Smooth muscle cell (in vitro differentiated cells): ENCODE data around the gene ELMO1. TPM values are rescaled to one million over a fixed set of nuclear protein-coding genes. Genes with fewer than 3 reads are reported as not detected.

Experiments
- DNase-seq: peaks from one replicate; lab custom pipeline; 2025; ENCODE audit not compliant: unreplicated experiment; lab: John Stamatoyannopoulos, UW
- H2AFZ ChIP-seq: fragments of 200-600 bp; sonication (generic); 2 replicates; pipeline ENCODE4 v1.6.0; 2016; ENCODE audit warnings: antibody characterized with exemption, low read depth, mild to moderate bottlenecking
- H3F3A ChIP-seq: fragments of 200-600 bp; sonication (generic); 2 replicates; pipeline ENCODE4 v1.6.0; 2017; ENCODE audit warnings: antibody characterized with exemption, low read depth
- H3K27ac ChIP-seq: fragments of 200-600 bp; sonication (generic); 2 replicates; pipeline ENCODE4 v1.5.1; 2016; ENCODE audit warnings: low read depth, mild to moderate bottlenecking
- H3K27me3 ChIP-seq: fragments of 200-600 bp; sonication (generic); 2 replicates; pipeline ENCODE4 v1.6.1; 2016; ENCODE audit warnings: low read depth, mild to moderate bottlenecking
- H3K36me3 ChIP-seq: fragments of 200-600 bp; sonication (generic); 2 replicates; pipeline ENCODE4 v1.5.1; 2016; ENCODE audit warnings: low read depth
- H3K4me1 ChIP-seq: fragments of 200-600 bp; sonication (generic); 2 replicates; pipeline ENCODE4 v1.5.1; 2016; ENCODE audit warnings: low read depth
- H3K4me2 ChIP-seq: fragments of 200-600 bp; sonication (generic); 2 replicates; pipeline ENCODE4 v1.6.0; 2016; ENCODE audit warnings: mild to moderate bottlenecking
- H3K4me3 ChIP-seq: fragments of 200-600 bp; sonication (generic); 2 replicates; pipeline ENCODE4 v1.5.1; 2016; ENCODE audit warnings: mild to moderate bottlenecking
- H3K79me2 ChIP-seq: fragments of 200-600 bp; sonication (generic); 2 replicates; pipeline ENCODE4 v1.6.0; 2016; ENCODE audit warnings: low read depth, mild to moderate bottlenecking
- H3K9ac ChIP-seq: fragments of 200-600 bp; sonication (generic); 2 replicates; pipeline ENCODE4 v1.6.0; 2016; ENCODE audit warnings: low read depth
- H3K9me3 ChIP-seq: fragments of 200-600 bp; sonication (generic); replicated peaks from 2 replicates; pipeline ENCODE4 v1.5.1; 2016; ENCODE audit warnings: low read depth
- H4K20me1 ChIP-seq: fragments of 200-600 bp; sonication (generic); 2 replicates; pipeline ENCODE4 v1.6.0; 2016; ENCODE audit warnings: low read depth
- WGBS: methylation state at CpG from one replicate; pipeline ENCODE4 v1.1.7; 2016; ENCODE audit warnings: low lambda C conversion rate; 5-methylcytosine and 5-hydroxymethylcytosine counted together
- polyA plus RNA-seq: library from polyadenylated mRNA; unstranded; fragments of >200 nt; fragmentation: Nextera tagmentation; extraction: Ambion mirVana; gene quantifications from 2 replicates; pipeline ENCODE4 v1.2.1, GENCODE V29; 2016
- total RNA-seq: library from RNA; depleted of rRNA; stranded (reverse); fragments of >200 nt; gene quantifications from 2 replicates; pipeline ENCODE4 v1.2.3, GENCODE V29; 2014
- TF ChIP-seq, protein P1 (sequence below): fragments of 200-600 bp; sonication (generic); IDR thresholded peaks from 2 replicates; pipeline ENCODE4 v1.5.1; 2017; ENCODE audit warnings: borderline replicate concordance, mild to moderate bottlenecking, antibody characterized with exemption; ENCODE audit not compliant: insufficient read depth, poor library complexity, severe bottlenecking

The ELMO1 gene
- total and polyA plus RNA-seq, 2 experiments from 2014 or later, result 8.2 to 36.0 TPM

DNA sequence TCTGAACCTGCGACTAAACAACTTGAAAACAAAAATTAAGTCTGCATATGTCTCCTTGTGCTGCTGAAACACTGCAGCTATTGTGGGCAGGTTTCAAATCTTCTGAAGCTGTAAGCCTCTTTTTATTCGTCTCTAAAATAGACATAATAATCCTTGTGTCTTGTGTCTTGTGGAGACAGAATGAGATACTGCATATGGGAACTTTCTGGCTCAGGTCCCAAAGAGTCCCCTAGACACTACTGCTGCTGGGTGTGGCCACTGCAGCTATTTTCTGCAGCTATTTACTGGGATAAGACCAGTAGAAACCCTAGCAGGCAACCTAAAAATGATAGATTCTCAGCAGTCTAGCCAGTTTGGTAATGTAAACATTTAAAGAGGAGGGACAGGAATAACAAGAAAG is 252.0 kb downstream of the ELMO1 start:
- Histone ChIP-seq H3K9ac (no peak overlapping the region), H3K4me1 (no peaks in the 10 kb centered on the region), H3K79me2 (no peaks in the 10 kb centered on the region), H4K20me1 (no peaks in the 10 kb centered on the region), H3K4me2 (no peak overlapping the region), H3K9me3 (no peaks in the 10 kb centered on the region), H3F3A (peaks cover 4% of the 10 kb centered on the region), H3K27me3 (no peaks in the 10 kb centered on the region), H3K4me3 (no peak overlapping the region), H2AFZ (no peak overlapping the region), H3K27ac (no peak overlapping the region), H3K36me3 (no peaks in the 10 kb centered on the region)
- WGBS, result 76% methylated on average over 2 of the region's 2 CpGs
- TF ChIP-seq, protein P1, sequence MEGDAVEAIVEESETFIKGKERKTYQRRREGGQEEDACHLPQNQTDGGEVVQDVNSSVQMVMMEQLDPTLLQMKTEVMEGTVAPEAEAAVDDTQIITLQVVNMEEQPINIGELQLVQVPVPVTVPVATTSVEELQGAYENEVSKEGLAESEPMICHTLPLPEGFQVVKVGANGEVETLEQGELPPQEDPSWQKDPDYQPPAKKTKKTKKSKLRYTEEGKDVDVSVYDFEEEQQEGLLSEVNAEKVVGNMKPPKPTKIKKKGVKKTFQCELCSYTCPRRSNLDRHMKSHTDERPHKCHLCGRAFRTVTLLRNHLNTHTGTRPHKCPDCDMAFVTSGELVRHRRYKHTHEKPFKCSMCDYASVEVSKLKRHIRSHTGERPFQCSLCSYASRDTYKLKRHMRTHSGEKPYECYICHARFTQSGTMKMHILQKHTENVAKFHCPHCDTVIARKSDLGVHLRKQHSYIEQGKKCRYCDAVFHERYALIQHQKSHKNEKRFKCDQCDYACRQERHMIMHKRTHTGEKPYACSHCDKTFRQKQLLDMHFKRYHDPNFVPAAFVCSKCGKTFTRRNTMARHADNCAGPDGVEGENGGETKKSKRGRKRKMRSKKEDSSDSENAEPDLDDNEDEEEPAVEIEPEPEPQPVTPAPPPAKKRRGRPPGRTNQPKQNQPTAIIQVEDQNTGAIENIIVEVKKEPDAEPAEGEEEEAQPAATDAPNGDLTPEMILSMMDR, result no peak
- DNase-seq, result no peak

DNA sequence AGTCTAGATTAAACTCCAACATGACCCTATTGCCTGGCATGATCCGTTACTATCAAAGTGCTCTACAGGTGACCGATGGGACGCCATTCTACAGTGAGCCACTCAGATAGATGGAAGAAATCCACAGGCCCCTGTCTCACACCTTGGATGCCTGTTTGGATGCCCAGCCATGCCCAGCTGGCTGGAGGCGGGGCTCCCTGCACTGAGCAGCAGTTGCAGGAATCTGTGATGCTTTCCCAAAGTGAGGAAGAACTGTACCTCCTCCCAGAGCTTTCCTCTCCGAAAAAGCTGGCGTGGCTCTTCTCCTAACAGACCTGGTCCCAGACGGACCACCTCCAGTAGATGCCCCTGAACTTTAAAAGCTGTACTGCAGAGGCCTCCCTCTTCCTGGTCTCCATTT is 253.3 kb downstream of the ELMO1 start:
- Histone ChIP-seq H2AFZ (no peak overlapping the region), H3K36me3 (no peaks in the 10 kb centered on the region), H4K20me1 (no peaks in the 10 kb centered on the region), H3K27ac (no peak overlapping the region), H3K9ac (no peak overlapping the region), H3K9me3 (no peaks in the 10 kb centered on the region), H3K4me3 (no peak overlapping the region), H3K4me1 (no peaks in the 10 kb centered on the region), H3K4me2 (no peak overlapping the region), H3F3A (peaks cover 4% of the 10 kb centered on the region), H3K27me3 (no peaks in the 10 kb centered on the region), H3K79me2 (no peaks in the 10 kb centered on the region)
- no peak for DNase-seq
- WGBS, result 96% methylated on average over 7 of the region's 7 CpGs
- TF ChIP-seq, protein P1, result no peak

DNA sequence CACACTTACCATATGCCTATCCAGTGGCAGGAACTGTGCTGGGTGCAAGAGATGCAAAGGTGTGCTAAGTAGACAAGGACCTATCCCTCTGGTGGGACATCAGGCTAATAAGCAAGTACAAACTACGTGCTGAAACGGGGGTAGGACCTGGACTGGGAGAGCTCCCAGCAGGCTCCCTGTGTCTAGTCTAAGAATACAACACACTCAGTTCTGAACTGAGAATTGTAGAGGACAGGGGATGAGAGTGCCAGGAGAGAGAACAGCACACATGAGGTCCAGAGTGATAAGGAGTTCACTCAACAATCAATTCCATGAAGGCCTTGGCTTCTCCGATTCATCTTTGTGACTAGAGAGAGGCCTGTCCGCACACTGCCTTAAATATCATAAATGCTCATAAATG is 253.7 kb downstream of the ELMO1 start:
- Histone ChIP-seq H3K9me3 (no peaks in the 10 kb centered on the region), H2AFZ (no peak overlapping the region), H3K4me1 (no peaks in the 10 kb centered on the region), H3K9ac (no peak overlapping the region), H3K36me3 (no peaks in the 10 kb centered on the region), H3K4me3 (no peak overlapping the region), H3K27ac (no peak overlapping the region), H3F3A (peaks cover 4% of the 10 kb centered on the region), H3K79me2 (no peaks in the 10 kb centered on the region), H3K4me2 (no peak overlapping the region), H4K20me1 (no peaks in the 10 kb centered on the region), H3K27me3 (no peaks in the 10 kb centered on the region)
- no peak for DNase-seq
- TF ChIP-seq, protein P1, result no peak
- WGBS, result 97% methylated on average over 4 of the region's 4 CpGs

DNA sequence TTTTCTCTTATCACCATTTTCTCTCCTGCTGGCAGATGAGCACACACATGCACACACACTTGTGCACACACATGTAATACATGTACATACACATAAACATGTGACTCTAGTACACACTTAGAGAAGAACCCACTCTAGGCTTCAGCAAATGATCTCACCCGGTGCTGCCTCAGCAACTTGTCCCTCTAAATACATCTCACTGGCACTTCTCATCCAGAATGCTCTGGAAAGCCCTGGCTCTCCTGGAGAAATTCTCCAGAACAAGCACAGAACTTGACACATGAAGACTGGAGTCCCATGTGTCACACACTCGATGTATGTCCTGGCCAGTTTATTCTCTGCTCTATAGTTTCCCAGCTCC is 254.9 kb downstream of the ELMO1 start:
- no peak for DNase-seq
- Histone ChIP-seq H3K79me2 (no peaks in the 10 kb centered on the region), H3K9ac (no peak overlapping the region), H3K27ac (peak overlapping the region; percentile 59), H4K20me1 (no peaks in the 10 kb centered on the region), H3K27me3 (no peaks in the 10 kb centered on the region), H3K4me3 (no peak overlapping the region), H2AFZ (no peak overlapping the region), H3K36me3 (no peaks in the 10 kb centered on the region), H3K4me1 (no peaks in the 10 kb centered on the region), H3K4me2 (peak overlapping the region; percentile 83), H3K9me3 (no peaks in the 10 kb centered on the region), H3F3A (peaks cover 4% of the 10 kb centered on the region)
- TF ChIP-seq, protein P1, result no peak
- 80% methylated on average over 2 of the region's 2 CpGs for whole genome bisulfite sequencing
